ENCODE results near the gene PGBD5.

Gene PGBD5

DNA sequence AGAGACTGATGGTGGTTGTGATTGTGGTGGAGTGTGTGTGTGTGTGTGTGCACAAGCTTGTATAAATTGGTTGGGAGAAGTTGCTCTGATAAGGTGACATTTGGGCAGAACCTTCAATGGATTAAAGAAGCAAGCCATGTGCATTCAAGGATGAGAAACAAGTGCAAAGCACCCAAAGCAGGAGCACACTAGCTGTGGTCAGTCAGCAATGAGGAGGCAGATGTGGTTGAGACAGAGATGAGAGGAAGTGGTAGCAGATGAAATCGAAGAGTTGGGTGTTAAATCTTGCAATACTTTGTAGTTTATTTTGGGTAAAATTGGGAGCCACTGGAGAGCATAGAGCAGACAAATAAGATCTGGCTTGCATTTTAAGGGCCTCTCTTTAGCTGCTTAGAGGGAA lies 4.4 kb upstream of the PGBD5 start:
- TF ChIP-seq, protein P1, sequence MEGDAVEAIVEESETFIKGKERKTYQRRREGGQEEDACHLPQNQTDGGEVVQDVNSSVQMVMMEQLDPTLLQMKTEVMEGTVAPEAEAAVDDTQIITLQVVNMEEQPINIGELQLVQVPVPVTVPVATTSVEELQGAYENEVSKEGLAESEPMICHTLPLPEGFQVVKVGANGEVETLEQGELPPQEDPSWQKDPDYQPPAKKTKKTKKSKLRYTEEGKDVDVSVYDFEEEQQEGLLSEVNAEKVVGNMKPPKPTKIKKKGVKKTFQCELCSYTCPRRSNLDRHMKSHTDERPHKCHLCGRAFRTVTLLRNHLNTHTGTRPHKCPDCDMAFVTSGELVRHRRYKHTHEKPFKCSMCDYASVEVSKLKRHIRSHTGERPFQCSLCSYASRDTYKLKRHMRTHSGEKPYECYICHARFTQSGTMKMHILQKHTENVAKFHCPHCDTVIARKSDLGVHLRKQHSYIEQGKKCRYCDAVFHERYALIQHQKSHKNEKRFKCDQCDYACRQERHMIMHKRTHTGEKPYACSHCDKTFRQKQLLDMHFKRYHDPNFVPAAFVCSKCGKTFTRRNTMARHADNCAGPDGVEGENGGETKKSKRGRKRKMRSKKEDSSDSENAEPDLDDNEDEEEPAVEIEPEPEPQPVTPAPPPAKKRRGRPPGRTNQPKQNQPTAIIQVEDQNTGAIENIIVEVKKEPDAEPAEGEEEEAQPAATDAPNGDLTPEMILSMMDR (IDR thresholded peaks at IDR 0.05), result no peak

DNA sequence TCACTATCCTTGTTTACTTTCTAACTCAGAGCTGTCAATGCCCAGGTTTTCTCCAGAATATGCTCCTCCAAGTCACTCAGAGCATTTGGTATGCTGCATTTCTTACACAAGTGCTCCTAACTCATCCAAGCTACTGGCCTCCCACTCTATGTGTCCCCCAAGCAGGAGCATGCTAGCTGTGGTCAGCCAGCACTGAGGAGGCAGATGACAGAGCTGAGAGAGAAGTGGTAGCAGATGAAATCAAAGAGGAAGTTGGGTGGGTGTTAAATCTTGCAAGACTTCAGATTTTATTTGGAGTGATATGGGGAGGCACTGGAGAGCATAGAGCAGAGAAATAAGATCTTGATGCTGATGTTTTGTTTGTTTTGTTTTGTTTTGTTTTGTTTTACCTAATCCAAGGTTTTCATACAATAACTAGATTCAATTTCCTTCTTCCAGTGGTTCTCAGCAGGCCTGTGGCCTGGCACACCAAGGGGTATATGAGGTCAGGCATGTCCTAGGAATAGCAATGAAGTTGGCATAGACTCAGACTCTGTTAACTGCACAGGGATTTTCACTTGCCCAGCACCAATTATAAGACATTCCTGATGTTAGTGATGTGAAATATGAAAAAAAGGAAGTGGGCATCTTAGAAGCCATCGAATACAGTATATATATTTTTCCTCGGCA lies 3.1 kb upstream of the PGBD5 start:
- TF ChIP-seq, protein P1 (IDR thresholded peaks at IDR 0.05), result no peak

DNA sequence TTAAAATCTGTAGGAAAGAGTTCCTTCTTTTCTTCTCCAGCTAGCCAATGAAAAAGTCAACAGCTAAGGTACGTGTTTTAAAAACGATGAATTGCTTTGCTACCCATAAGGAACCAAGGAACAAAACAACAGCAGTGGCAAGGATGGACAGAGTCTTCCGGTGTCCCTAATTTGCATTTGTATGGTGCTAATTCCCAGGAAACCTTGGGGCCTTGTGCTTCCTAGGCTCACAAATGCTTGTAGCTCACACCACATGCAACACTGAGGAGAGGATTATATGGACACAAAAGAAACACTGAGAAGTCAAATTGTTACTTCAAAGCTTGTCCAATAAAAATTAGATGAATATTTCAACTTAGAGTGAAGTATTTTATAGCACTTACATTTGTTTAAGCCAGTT lies 1.8 kb upstream of the PGBD5 start:
- TF ChIP-seq, protein P1 (IDR thresholded peaks at IDR 0.05), result no peak

DNA sequence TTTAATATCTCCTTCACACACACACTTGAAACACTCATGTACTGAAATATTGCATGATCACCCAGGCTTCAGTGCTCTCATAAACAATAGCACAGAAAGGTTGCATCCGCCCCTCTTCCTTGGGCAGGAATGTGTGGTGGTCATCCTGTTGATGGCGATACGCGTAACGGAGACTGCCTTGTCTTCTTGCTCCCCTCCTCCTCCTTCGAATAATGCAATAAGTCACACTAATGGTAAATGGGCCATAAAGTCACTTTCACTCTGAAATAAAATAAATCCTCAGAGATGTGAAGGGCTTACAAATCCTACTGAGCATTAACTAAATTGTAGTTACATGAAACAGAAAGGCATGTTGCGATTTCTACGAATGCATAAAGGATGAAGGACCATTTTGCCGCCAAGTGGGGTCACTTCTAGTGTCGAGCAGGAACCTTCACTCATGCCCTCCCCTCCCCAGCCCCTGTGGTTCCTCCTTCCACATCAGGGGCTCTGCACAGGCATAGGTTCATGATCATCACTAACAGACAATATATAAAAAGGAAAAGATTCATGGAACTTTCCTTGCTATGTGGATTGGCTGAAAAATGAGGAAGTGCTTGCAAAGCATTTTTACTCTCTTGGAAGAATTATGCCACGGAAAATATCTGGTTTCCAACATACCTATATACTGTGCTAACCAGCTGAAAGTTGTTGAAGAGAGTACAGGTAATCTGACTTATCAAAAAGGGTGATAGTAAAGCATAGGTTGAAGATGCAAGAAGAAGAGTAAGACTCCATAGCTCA lies 1.2 kb upstream of the PGBD5 start:
- TF ChIP-seq, protein P1 (IDR thresholded peaks at IDR 0.05), result no peak

DNA sequence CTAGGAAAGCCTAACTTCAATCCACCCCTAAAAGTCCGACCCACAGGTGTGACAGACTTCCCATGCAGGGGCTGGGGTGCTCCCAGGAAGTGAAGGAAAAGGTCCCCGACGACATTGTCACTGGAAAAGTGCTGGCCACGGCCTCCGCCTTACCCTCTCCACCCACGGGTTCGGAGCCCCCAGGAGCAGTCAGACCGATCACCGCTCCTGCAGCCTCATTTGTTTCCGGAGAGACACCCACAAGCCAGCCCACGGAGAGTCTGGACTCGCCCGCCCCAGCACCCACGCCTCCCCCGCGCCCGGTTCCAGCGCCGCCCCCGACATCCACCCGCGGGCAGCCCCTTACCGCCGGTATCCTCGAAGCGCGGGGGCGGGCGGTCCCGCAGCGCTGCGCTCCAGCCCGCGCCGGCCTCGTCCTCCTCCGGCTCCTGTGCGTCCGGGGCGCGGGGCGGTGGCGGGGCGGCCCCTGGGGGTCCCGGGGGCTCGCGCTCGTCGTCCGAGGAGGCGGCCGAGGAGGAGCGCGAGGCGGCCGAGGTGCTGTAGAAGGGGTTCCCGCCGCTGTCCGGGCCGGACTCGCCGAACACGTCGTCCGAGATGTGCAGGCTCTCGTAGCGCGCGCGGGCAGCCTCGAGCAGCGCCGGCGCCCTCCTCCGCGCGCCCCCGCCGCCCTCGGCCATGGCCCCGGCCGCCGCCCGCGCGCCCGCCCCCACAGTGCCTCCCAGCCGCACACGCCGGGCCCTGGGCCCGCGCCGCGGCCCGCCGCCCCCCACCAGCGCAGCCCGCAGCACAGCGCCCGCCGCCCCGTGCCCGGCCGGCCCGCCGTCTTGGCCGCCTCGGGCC lies 660 bp downstream of the PGBD5 start:
- TF ChIP-seq, protein P1 (IDR thresholded peaks at IDR 0.05), result no peak

DNA sequence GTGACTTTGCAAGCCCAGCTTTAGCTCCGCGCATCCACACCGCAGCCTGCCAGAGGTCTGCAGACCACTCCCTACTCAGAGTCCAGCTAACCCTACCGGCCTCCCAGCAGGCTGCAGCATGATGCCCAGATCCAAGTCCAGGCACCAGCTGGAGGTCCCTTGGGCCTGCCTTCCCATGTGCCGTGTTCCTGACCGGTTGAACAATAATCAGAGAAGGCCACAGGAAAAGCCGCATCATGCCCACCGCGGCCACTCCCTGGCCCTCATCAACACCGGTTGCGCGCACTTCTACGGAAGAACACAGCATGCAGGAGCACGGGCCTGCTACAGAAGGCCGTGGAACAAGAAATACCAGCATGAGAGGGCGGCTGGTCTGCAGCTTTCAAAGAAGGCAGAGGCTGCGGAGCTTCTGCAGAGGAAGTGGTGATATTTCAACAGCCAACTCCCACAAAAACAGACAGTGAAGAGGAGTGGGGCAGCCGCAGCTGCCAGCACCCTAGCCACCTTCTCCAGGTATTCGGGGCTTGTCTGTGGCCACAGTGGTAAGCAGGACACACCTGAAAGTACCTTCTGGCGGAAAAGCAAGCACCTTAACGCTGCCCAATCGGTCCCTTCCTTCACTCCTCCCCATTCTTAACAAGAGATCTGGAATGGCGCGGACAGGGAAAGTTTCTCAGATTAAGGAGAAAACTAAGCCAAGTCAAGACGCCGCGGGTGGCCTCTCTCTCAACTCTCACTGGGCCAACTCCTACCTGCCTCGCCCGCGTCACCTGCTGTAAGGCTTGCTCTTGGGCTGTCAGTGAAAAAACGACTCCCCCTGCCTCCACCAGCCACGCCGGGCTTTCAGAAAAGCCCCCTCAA lies 1.5 kb downstream of the PGBD5 start:
- TF ChIP-seq, protein P1 (IDR thresholded peaks at IDR 0.05), result no peak

DNA sequence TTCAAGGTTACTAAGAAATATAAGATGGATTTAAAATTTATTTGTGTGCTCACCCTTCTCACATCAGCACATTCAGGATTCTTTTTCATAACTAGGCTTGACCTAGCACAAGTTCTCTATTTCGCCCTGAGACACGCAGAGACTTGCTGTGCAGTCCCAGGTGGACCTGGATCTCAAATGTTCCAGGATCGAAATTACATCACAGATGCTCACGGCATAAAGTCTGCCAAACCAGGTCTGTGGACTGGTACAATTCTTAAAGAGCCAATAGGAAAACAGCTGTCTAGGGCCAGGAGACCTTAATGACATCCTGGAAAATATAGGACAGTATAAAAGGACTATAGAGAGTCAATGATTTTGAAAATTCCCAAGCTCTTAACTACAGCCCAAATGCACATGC lies 2.2 kb downstream of the PGBD5 start:
- TF ChIP-seq, protein P1 (IDR thresholded peaks at IDR 0.05), result no peak
